Vagina (tissue), 2 donors: Measurements from ENCODE around the gene ADAMTSL5. TPM values are rescaled to one million over a fixed set of nuclear protein-coding genes. Genes with fewer than 3 reads are reported as not detected.

Experiments used
- DNase-seq, 2 donors: peaks; one replicate each; pipeline ENCODE4 v3.0.0-alpha.2; 2017; ENCODE audit errors: extremely low spot score in 2 of 2
- H3K27ac ChIP-seq: fragments of 200-600 bp; sonication (generic); one replicate; pipeline ENCODE4 v1.5.1; 2019
- H3K27me3 ChIP-seq: fragments of 200-600 bp; sonication (generic); one replicate; pipeline ENCODE4 v1.5.1; 2019
- H3K36me3 ChIP-seq, 2 donors: fragments of 200-600 bp; sonication (generic); one replicate each; pipeline ENCODE4 v1.5.1; 2017 to 2019
- H3K4me1 ChIP-seq: fragments of 200-600 bp; sonication (generic); one replicate; pipeline ENCODE4 v1.5.1; 2019
- H3K4me3 ChIP-seq, 2 donors: fragments of 200-600 bp; sonication (generic); 1 replicate in 1 of 2; 2 replicates in 1 of 2; pipeline ENCODE4 v1.5.1; 2016 to 2019
- H3K9me3 ChIP-seq: fragments of 200-600 bp; sonication (generic); one replicate; pipeline ENCODE4 v1.5.1; 2019
- POLR2A ChIP-seq, 2 donors: fragments of 450-650 bp; IDR thresholded peaks; one replicate each; pipeline ENCODE4 v1.6.1; 2017; ENCODE audit warnings: antibody characterized with exemption in 2 of 2, mild to moderate bottlenecking in 2 of 2, moderate library complexity in 2 of 2
- POLR2AphosphoS5 ChIP-seq, 2 donors: sonication (generic); formaldehyde crosslinking; IDR thresholded peaks; one replicate each; pipeline ENCODE4 v1.9.0; 2017; ENCODE audit warnings: antibody characterized with exemption in 2 of 2, mild to moderate bottlenecking in 2 of 2, low read depth in 1 of 2; ENCODE audit not compliant: insufficient read depth in 1 of 2
- intact Hi-C: fragments of 100-400 bp; cut with DNase I; formaldehyde crosslinking; loops from one replicate; pipeline ENCODE4 v1.15.1; 2023
- total RNA-seq: library from RNA; depleted of rRNA; stranded (reverse); fragments of >200 nt; gene quantifications from one replicate; pipeline ENCODE4 v1.2.3, GENCODE V29; 2016
- TF ChIP-seq, protein P1 (sequence below), 3 experiments: fragments of 450-650 bp in 2 of 3; fragments of 200-600 bp in 1 of 3; sonication (generic) in 1 of 3; IDR thresholded peaks; one replicate each; pipeline ENCODE4 v1.5.1; 2017 to 2019; ENCODE audit warnings: antibody characterized with exemption in 3 of 3, mild to moderate bottlenecking in 2 of 3, moderate library complexity in 2 of 3

Gene ADAMTSL5
- total RNA-seq, 1 donor from 2014 or later: 22.6 TPM

DNA sequence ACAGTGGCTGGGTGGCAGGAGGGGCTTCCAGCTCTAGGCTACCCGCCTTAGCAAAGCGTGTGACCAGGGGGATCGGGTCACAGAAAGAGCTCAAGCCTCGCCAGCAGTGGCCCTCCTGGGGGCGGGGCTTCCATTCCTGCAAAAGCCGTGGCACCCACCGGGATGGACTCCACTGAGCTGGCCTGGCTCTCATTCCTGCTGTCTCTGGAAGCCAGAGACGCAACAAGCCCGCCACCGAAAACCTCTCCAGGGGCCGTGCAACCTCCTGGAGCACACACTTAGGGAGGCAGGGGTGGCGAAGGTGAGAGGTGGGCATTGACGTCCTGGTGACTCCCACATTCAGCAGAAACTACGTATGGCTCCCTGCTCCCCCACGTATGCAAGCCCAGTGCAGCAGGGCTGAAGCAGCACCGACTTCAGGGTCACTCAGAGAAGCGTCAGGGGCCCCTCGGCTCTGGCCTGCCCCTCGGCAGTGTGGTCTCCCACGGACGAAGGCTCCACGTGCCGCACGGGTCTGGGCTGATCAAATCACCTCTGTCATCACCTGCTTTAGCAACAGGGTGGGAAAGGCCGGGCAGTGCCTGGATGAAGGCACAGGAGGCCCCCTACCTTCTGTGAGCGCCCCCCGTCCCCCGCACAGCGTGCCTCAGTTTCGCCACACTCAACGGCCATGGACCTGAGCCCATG is 36.9 kb downstream of the ADAMTSL5 start:
- no peaks in the 10 kb centered on the region for H3K9me3 ChIP-seq
- H3K4me1 ChIP-seq: peaks cover 48% of the 10 kb centered on the region
- peaks cover 0 to 11% of the 10 kb centered on the region in 2 donors for H3K36me3 ChIP-seq
- no peak for DNase-seq
- H3K27ac ChIP-seq: no peak overlapping the region
- H3K27me3 ChIP-seq: peaks cover 4% of the 10 kb centered on the region
- intact Hi-C loops: no loop called here
- no peak for TF ChIP-seq POLR2AphosphoS5 (IDR thresholded peaks at IDR 0.05; ENCODE audit: insufficient read depth in 1 of 2, low read depth in 1 of 2)
- no peak for TF ChIP-seq POLR2A (IDR thresholded peaks at IDR 0.05)
- TF ChIP-seq, protein P1, sequence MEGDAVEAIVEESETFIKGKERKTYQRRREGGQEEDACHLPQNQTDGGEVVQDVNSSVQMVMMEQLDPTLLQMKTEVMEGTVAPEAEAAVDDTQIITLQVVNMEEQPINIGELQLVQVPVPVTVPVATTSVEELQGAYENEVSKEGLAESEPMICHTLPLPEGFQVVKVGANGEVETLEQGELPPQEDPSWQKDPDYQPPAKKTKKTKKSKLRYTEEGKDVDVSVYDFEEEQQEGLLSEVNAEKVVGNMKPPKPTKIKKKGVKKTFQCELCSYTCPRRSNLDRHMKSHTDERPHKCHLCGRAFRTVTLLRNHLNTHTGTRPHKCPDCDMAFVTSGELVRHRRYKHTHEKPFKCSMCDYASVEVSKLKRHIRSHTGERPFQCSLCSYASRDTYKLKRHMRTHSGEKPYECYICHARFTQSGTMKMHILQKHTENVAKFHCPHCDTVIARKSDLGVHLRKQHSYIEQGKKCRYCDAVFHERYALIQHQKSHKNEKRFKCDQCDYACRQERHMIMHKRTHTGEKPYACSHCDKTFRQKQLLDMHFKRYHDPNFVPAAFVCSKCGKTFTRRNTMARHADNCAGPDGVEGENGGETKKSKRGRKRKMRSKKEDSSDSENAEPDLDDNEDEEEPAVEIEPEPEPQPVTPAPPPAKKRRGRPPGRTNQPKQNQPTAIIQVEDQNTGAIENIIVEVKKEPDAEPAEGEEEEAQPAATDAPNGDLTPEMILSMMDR (IDR thresholded peaks at IDR 0.05): no peak
- H3K4me3 ChIP-seq: no peak overlapping the region

DNA sequence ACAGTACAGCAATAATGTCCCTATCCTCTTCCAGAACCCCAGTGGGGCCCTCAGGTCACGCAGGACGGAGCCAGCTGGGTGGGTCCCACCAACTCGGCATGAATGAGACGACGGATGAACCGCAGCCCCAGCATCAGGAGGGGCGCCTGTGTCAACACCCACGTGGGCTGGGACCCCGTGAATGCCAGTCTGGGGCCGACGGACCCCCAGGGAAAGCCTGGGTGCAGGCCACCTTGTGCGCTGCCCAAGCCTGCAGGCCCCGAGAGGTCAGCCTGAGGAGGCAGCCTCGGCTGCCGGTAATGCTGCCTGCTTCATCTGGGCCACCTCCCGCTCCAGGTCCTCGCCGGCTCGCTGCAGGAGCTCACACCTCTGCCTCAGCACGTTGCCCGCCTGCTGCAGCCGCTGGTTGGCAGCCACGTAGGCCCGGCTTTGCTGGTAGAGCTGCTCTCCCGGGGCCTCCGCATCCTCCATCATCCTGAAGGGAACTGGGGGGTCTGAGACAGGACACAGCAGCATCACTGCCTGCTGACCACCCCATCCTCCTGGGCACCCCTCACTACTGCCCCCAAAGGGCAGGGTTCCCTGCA is 38.0 kb downstream of the ADAMTSL5 start:
- Histone ChIP-seq H3K4me1 (peaks cover 58% of the 10 kb centered on the region), H3K36me3 (peaks cover 0 to 11% of the 10 kb centered on the region in 2 donors), H3K27ac (no peak overlapping the region), H3K27me3 (peaks cover 4% of the 10 kb centered on the region), H3K9me3 (no peaks in the 10 kb centered on the region), H3K4me3 (no peak overlapping the region)
- no peak for DNase-seq
- intact Hi-C loops: no loop called here
- TF ChIP-seq POLR2A (IDR thresholded peaks at IDR 0.05): no peak
- TF ChIP-seq, protein P1 (IDR thresholded peaks at IDR 0.05): no peak

DNA sequence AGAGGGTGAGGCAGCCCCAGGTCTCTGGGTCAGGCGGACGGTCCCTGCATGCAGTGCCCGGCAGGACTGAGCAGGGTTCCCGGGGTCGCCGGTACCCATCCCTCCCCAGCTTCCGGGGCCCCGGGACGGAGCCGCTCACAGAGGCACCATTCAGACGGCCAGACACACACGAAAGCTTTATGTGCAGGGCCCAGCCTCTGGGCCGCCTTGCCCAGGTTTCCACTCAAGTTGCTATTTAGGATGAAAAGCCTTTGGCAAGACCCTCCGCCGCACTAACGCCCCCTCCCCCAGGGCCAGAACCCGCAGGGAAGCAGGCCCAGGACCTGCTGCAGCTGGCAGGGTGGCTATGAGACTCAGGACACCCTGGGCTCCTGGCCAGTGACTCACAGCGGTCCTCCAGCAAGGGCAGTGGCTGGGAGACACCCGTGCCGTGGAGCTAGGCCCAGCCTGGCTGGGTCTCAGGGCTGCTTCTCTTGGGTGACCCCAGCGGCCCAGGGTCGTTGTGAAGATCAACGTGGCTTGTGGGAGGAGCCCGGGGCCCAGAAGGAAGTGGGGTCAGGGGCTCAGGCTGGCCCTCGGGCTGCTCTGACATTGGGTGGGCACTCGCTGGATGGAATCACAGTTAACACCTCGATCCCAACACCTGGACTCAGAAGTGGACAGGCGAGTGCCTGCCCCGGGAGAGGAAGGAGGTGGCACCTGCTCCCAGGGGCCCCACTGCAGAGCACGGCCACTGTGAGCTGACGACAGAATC is 38.6 kb downstream of the ADAMTSL5 start:
- H3K9me3 ChIP-seq: no peaks in the 10 kb centered on the region
- TF ChIP-seq POLR2AphosphoS5 (IDR thresholded peaks at IDR 0.05; ENCODE audit: insufficient read depth in 1 of 2, low read depth in 1 of 2): no peak
- TF ChIP-seq POLR2A (IDR thresholded peaks at IDR 0.05): no peak
- TF ChIP-seq, protein P1 (IDR thresholded peaks at IDR 0.05): no peak
- peaks cover 4% of the 10 kb centered on the region for H3K27me3 ChIP-seq
- peaks cover 0 to 11% of the 10 kb centered on the region in 2 donors for H3K36me3 ChIP-seq
- H3K4me3 ChIP-seq: no peak overlapping the region
- H3K27ac ChIP-seq: no peak overlapping the region
- no peak for DNase-seq
- intact Hi-C loops: no loop called here
- H3K4me1 ChIP-seq: peaks cover 57% of the 10 kb centered on the region

DNA sequence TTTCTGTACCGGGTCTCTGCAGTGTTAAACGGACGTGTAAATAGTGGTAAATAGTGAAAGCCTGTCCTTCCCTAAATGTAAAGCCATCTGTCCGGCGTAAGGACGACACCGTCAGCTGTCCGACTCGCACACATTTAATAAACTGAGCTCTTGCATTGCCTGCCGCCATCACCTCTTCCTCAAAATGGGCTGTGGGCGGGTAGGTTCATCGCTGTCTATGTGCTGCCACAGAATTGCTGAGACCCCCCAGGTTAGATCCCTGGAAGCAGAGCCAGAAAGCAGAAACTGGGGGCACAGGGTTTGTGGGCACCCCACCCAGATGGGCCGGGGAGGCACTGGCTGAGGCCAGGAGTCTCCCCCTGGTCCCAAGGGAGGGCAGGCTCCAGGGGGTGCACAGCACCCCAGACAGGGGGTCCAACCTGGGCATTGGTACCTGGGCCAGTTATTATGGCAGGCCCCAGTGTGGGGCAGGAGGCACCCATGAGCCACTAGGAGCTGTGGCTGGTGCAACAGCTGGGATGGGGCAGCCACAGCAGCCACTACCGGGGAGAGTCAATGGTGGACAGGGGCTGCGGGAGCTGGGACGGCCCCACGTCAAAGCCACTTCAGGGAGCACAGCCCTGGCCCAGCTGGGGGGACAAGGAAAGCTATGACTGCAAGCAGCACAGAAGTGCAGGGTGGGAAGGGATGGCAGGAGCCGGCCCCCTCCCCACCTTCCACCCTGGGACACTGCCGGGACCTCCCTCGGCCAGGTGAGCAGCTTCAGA is 39.6 kb downstream of the ADAMTSL5 start:
- peaks cover 4% of the 10 kb centered on the region for H3K27me3 ChIP-seq
- DNase-seq: no peak
- H3K27ac ChIP-seq: no peak overlapping the region
- H3K4me1 ChIP-seq: peaks cover 58% of the 10 kb centered on the region
- H3K36me3 ChIP-seq: peaks cover 0 to 11% of the 10 kb centered on the region in 2 donors
- intact Hi-C loops: no loop called here
- no peaks in the 10 kb centered on the region for H3K9me3 ChIP-seq
- TF ChIP-seq, protein P1 (IDR thresholded peaks at IDR 0.05): no peak
- TF ChIP-seq POLR2AphosphoS5 (IDR thresholded peaks at IDR 0.05; ENCODE audit: insufficient read depth in 1 of 2, low read depth in 1 of 2) (no peak), POLR2A (IDR thresholded peaks at IDR 0.05) (no peak)
- no peak overlapping the region for H3K4me3 ChIP-seq
